ENCODE measurements around the gene NGRN. TPM values are rescaled to one million over a fixed set of nuclear protein-coding genes. Genes with fewer than 3 reads are reported as not detected.

NGRN gene
- total RNA-seq, 1 experiment from 2014 or later = 114 TPM

GRCh38 chr15:90225504-90226234, 39.8 kb upstream of the NGRN start:
- peaks cover 80% of the 10 kb centered on the region for H3K36me3 Mint-ChIP-seq (ENCODE audit: insufficient read depth, unreplicated experiment)
- peaks cover 16% of the 10 kb centered on the region for H3K4me1 Mint-ChIP-seq (ENCODE audit: low read depth, unreplicated experiment)
- no peak for DNase-seq
- TF ChIP-seq, protein P1, sequence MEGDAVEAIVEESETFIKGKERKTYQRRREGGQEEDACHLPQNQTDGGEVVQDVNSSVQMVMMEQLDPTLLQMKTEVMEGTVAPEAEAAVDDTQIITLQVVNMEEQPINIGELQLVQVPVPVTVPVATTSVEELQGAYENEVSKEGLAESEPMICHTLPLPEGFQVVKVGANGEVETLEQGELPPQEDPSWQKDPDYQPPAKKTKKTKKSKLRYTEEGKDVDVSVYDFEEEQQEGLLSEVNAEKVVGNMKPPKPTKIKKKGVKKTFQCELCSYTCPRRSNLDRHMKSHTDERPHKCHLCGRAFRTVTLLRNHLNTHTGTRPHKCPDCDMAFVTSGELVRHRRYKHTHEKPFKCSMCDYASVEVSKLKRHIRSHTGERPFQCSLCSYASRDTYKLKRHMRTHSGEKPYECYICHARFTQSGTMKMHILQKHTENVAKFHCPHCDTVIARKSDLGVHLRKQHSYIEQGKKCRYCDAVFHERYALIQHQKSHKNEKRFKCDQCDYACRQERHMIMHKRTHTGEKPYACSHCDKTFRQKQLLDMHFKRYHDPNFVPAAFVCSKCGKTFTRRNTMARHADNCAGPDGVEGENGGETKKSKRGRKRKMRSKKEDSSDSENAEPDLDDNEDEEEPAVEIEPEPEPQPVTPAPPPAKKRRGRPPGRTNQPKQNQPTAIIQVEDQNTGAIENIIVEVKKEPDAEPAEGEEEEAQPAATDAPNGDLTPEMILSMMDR (IDR thresholded peaks at IDR 0.05; ENCODE audit: unreplicated experiment) = no peak
- intact Hi-C loops (cut with micrococcal nuclease; ENCODE audit: unreplicated experiment) = no loop called here
- H3K27me3 Mint-ChIP-seq (ENCODE audit: unreplicated experiment) = no peaks in the 10 kb centered on the region
- CTCF ChIA-PET = no interaction called here
- no peak overlapping the region for H3K4me3 Mint-ChIP-seq (ENCODE audit: low read depth, unreplicated experiment)
- no peak overlapping the region for H3K27ac Mint-ChIP-seq (ENCODE audit: unreplicated experiment)
- BruUV-seq (replicated peaks) = no TSS peak
- no peaks in the 10 kb centered on the region for H3K9me3 Mint-ChIP-seq (ENCODE audit: low read depth, unreplicated experiment)

- Mint-ChIP-seq H3K4me3 (ENCODE audit: low read depth, unreplicated experiment) (no peak overlapping the region), H3K27ac (ENCODE audit: unreplicated experiment) (no peak overlapping the region), H3K9me3 (ENCODE audit: low read depth, unreplicated experiment) (no peaks in the 10 kb centered on the region), H3K36me3 (ENCODE audit: insufficient read depth, unreplicated experiment) (peaks cover 78% of the 10 kb centered on the region), H3K27me3 (ENCODE audit: unreplicated experiment) (no peaks in the 10 kb centered on the region), H3K4me1 (ENCODE audit: low read depth, unreplicated experiment) (peaks cover 11% of the 10 kb centered on the region)
- BruUV-seq (replicated peaks) = no TSS peak
- DNase-seq = no peak
- intact Hi-C loops (cut with micrococcal nuclease; ENCODE audit: unreplicated experiment) = no loop called here
- TF ChIP-seq, protein P1 (IDR thresholded peaks at IDR 0.05; ENCODE audit: unreplicated experiment) = no peak
- CTCF ChIA-PET = no interaction called here
Measured at GRCh38 chr15:90227336-90227735, 38.1 kb upstream of the NGRN start.

- no TSS peak for BruUV-seq (replicated peaks)
- CTCF ChIA-PET = no interaction called here
- intact Hi-C loops (cut with micrococcal nuclease; ENCODE audit: unreplicated experiment) = no loop called here
- no peak overlapping the region for H3K27ac Mint-ChIP-seq (ENCODE audit: unreplicated experiment)
- H3K4me3 Mint-ChIP-seq (ENCODE audit: low read depth, unreplicated experiment) = no peak overlapping the region
- H3K4me1 Mint-ChIP-seq (ENCODE audit: low read depth, unreplicated experiment) = peaks cover 17% of the 10 kb centered on the region
- H3K27me3 Mint-ChIP-seq (ENCODE audit: unreplicated experiment) = no peaks in the 10 kb centered on the region
- H3K36me3 Mint-ChIP-seq (ENCODE audit: insufficient read depth, unreplicated experiment) = peaks cover 78% of the 10 kb centered on the region
- TF ChIP-seq, protein P1 (IDR thresholded peaks at IDR 0.05; ENCODE audit: unreplicated experiment) = no peak
- no peak for DNase-seq
- no peaks in the 10 kb centered on the region for H3K9me3 Mint-ChIP-seq (ENCODE audit: low read depth, unreplicated experiment)
Measured at GRCh38 chr15:90227816-90228772, 37.4 kb upstream of the NGRN start.

DNA sequence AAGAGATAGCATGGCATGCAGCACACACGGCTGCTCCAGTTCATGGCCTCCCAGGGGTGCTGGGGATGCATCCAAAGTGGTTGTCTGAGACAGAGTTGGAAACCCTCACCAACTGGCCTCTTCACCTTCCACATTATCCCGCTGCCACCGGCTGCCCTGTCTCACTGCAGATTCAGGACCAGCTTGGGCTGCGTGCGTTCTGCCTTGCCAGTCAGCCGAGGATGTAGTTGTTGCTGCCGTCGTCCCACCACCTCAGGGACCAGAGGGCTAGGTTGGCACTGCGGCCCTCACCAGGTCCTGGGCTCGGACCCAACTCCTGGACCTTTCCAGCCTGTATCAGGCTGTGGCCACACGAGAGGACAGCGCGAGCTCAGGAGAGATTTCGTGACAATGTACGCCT, 36.5 kb upstream of the NGRN start:
- H3K4me3 Mint-ChIP-seq (ENCODE audit: low read depth, unreplicated experiment) = no peak overlapping the region
- TF ChIP-seq, protein P1 (IDR thresholded peaks at IDR 0.05; ENCODE audit: unreplicated experiment) = no peak
- intact Hi-C loops (cut with micrococcal nuclease; ENCODE audit: unreplicated experiment) = no loop called here
- no peak for DNase-seq
- no peaks in the 10 kb centered on the region for H3K27me3 Mint-ChIP-seq (ENCODE audit: unreplicated experiment)
- peaks cover 80% of the 10 kb centered on the region for H3K36me3 Mint-ChIP-seq (ENCODE audit: insufficient read depth, unreplicated experiment)
- H3K4me1 Mint-ChIP-seq (ENCODE audit: low read depth, unreplicated experiment) = peaks cover 19% of the 10 kb centered on the region
- peak overlapping the region; percentile 78 for H3K27ac Mint-ChIP-seq (ENCODE audit: unreplicated experiment)
- CTCF ChIA-PET = no interaction called here
- H3K9me3 Mint-ChIP-seq (ENCODE audit: low read depth, unreplicated experiment) = no peaks in the 10 kb centered on the region
- TSS peak; percentile 69 for BruUV-seq (replicated peaks)

Measured in Calu3 (cell line).